Stimulated activated memory B cell treated with anti-CD40 and anti-IgM and Interleukin-4, amounts not matched to agents 10 μg/mL and 1 μg/mL and 100 μg/mL, for 72 hours (primary cell): ENCODE measurements around the gene MARCO.

Experiments
- ATAC-seq: fragments of 150-1000 bp; cut with Tn5 transposase; 2 replicates; pipeline ENCODE4 v1.10.0; 2021
- H3K27ac Mint-ChIP-seq: one replicate; pipeline ENCODE4 v1.8.0; 2022; ENCODE audit warnings: mild to moderate bottlenecking, mixed read lengths
- H3K27me3 Mint-ChIP-seq: one replicate; pipeline ENCODE4 v1.8.0; 2022; ENCODE audit warnings: mixed read lengths
- H3K36me3 Mint-ChIP-seq: one replicate; pipeline ENCODE4 v1.8.0; 2022; ENCODE audit warnings: mixed read lengths
- H3K4me1 Mint-ChIP-seq: one replicate; pipeline ENCODE4 v1.8.0; 2022; ENCODE audit warnings: mixed read lengths
- H3K4me3 Mint-ChIP-seq: one replicate; pipeline ENCODE4 v1.8.0; 2022; ENCODE audit warnings: mild to moderate bottlenecking, moderate library complexity, mixed read lengths
- H3K9me3 Mint-ChIP-seq: one replicate; pipeline ENCODE4 v1.8.0; 2022; ENCODE audit warnings: mixed read lengths

MARCO gene

DNA sequence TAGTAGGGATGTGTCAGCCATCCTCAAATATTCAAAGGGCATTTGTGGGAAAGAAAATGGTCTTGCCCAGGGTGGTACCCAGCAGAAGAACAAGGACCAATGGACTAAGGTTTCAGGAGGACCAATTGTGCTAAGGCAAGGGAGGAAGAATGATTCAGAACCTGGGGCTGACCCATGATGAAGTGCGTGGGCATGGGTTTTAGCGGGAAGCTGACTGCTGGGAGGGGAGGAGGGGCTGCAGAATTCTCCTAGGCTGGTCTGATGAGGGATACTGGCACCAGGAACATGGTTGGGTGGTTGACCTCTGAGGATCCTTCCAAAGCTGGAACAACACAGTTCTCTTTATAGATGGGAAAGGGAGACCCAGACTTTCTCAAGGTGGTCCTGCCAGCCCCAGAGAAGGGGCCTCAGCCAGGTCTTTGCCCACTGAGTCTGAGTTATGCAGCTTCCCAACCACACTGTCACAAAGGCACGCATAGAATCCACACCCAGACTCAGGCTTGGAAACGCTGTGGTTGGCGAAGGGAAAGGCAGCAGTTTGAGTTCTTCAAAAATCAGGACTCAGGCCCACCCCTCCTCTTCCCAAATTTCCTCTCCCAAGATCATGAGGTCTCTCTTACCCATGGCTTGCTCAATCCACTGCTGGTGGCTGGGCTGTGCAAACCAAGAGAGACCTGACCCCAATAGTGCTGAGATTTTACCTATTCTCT, 37.3 kb downstream of the MARCO start:
- no peak for ATAC-seq
- Mint-ChIP-seq H3K36me3 (no peaks in the 10 kb centered on the region), H3K27me3 (peaks cover 11% of the 10 kb centered on the region), H3K4me3 (no peak overlapping the region), H3K27ac (no peak overlapping the region), H3K4me1 (no peaks in the 10 kb centered on the region), H3K9me3 (peaks cover 5% of the 10 kb centered on the region)

DNA sequence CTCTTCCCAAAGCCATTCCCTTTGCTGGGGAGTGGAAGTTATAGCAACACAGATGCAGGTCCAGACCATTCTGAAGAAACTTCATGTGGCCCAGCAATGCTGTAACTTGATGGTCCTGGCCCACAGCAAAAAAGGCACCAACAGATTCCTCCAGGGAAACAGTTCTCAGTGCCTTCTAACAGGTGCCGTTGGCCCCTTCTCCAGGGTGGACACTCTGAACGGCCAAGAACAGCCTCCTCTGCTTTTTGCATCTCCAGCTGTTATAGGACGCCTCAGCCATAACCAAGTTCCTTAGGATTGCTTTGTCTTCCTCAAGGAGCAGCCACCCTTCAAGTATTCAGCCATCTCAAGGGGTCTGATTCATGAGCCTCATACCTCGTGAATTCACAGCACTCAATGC, 38.0 kb downstream of the MARCO start:
- H3K9me3 Mint-ChIP-seq: peaks cover 5% of the 10 kb centered on the region
- no peak for ATAC-seq
- H3K36me3 Mint-ChIP-seq: no peaks in the 10 kb centered on the region

DNA sequence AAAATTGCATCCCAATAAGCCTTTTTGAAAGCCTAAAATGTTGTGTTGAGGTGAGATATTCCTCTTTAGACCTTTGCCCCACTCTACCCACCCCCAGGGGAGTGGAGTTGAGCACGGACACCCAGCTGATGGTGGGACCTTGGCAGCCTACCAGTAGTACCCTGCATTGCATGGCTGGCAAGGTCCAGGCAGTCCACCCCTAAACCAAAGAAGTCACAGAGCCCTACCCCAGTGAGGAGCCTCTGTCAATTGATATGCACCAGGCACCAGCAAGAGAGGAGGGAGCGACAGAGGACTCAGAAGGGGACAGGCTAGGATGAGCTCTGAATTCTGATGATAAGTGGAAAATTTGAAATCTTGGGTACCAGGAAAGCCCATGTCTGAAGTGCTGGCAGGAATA, 38.6 kb downstream of the MARCO start:
- no peak for ATAC-seq
- Mint-ChIP-seq H3K27me3 (peaks cover 9% of the 10 kb centered on the region), H3K9me3 (peaks cover 5% of the 10 kb centered on the region), H3K4me3 (no peak overlapping the region), H3K36me3 (no peaks in the 10 kb centered on the region), H3K4me1 (no peaks in the 10 kb centered on the region), H3K27ac (no peak overlapping the region)

More for the DNA sequence above, 38.0 kb downstream of the MARCO start:
- H3K27me3 Mint-ChIP-seq: peaks cover 9% of the 10 kb centered on the region
- no peaks in the 10 kb centered on the region for H3K4me1 Mint-ChIP-seq
- no peak overlapping the region for H3K4me3 Mint-ChIP-seq
- H3K27ac Mint-ChIP-seq: no peak overlapping the region

DNA sequence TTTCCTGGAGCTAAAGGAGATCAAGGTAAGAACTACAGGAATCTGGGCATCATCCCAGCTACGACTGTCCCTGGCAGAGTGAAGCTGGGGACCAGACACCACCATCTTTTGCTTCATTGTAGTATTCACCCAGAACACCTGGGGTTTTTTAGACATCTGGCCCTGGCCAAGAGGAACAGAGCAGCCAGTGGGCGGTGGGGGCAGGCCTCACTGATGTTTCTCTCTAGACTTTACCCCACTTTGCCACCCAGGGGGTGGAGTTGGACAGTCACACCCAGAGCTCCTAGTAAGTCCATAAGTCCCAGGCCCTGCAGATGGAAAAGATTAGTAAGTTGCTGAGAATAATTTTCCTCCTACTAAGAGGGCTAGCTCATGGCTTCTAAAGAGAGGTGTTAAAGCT, 39.6 kb downstream of the MARCO start:
- H3K27me3 Mint-ChIP-seq: peaks cover 17% of the 10 kb centered on the region
- H3K36me3 Mint-ChIP-seq: no peaks in the 10 kb centered on the region
- no peaks in the 10 kb centered on the region for H3K4me1 Mint-ChIP-seq
- H3K9me3 Mint-ChIP-seq: peaks cover 5% of the 10 kb centered on the region
- peak; percentile 25 for ATAC-seq
- no peak overlapping the region for H3K4me3 Mint-ChIP-seq
- H3K27ac Mint-ChIP-seq: no peak overlapping the region

DNA sequence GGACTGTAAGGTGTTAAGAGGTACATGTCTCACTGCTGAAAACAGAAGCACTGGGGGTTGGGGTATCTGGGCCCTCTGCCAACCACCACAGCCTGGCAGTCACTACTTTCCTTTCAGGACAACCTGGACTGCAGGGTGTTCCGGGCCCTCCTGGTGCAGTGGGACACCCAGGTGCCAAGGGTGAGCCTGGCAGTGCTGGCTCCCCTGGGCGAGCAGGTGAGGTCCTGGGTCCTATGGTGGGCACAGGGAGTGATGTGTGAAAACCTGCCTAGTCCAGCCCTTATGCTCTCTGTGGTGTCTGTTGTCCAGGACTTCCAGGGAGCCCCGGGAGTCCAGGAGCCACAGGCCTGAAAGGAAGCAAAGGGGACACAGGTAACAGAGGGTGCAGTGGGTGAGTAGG, 40.0 kb downstream of the MARCO start:
- no peak overlapping the region for H3K4me3 Mint-ChIP-seq
- H3K9me3 Mint-ChIP-seq: peaks cover 2% of the 10 kb centered on the region
- H3K27ac Mint-ChIP-seq: no peak overlapping the region
- ATAC-seq: peak; percentile 6
- no peaks in the 10 kb centered on the region for H3K4me1 Mint-ChIP-seq
- H3K27me3 Mint-ChIP-seq: peaks cover 17% of the 10 kb centered on the region
- no peaks in the 10 kb centered on the region for H3K36me3 Mint-ChIP-seq

DNA sequence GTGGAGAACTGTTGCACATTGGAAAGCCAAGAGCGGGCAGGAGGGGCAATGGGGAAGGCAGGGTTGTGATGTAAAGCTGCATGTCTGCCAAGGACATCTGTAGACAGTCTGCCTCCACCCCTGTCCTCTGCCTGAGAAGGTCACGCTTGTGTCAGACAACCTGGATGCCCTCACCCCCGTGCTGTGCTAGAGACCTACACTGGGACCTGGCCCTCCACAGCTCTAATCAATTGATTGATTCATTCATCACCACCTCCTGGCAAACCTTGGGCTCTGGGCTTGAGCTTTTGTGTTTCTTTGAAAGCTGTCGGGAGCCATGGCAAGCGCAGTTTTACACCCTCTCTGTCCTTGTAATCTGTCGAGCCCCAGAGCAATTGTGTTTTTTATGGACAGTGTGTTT, 41.1 kb downstream of the MARCO start:
- Mint-ChIP-seq H3K27me3 (peaks cover 9% of the 10 kb centered on the region), H3K27ac (no peak overlapping the region), H3K9me3 (no peaks in the 10 kb centered on the region), H3K4me3 (no peak overlapping the region), H3K4me1 (no peaks in the 10 kb centered on the region), H3K36me3 (no peaks in the 10 kb centered on the region)
- ATAC-seq: no peak

DNA sequence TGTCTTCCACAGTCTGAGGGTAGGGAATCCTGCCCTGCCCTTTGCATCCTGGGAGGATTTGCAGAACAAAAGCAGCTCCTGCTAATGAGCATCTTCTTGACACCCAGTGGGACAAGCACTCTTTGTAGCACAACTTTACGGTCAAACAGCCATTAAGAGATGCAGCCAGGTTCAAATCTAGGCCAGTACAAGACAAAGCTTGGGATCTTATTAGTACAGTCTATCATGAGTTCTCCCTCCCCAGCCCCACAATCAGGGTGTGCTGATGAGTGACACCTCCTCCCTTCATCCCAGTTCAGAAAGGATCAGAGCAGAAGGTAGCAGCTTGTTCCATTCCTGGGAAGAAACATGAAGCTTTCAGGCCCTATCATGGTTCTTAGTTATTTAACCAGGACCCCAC, 41.9 kb downstream of the MARCO start:
- Mint-ChIP-seq H3K4me3 (no peak overlapping the region), H3K9me3 (no peaks in the 10 kb centered on the region), H3K27me3 (peaks cover 9% of the 10 kb centered on the region), H3K36me3 (no peaks in the 10 kb centered on the region), H3K27ac (no peak overlapping the region), H3K4me1 (no peaks in the 10 kb centered on the region)
- ATAC-seq: no peak

DNA sequence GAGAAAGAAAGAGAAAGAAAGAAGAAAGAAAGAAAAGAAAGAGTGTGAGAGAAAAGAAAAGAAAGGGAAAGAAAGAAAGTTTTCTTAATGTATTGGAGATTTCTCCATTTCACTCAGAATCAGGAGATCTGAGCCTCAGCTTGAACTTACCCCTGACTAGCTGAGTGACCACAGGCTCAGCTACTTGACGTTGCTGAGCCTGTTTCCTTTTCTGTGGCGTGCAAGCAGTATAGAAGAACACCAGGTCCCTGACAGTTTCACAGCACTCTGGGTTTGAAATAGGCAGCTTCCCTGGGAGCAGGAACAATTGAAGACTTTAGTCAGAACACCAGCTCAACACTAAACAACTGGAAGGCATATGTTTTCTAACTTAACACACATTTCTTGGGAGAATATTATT, 44.7 kb downstream of the MARCO start:
- no peak for ATAC-seq
- no peaks in the 10 kb centered on the region for H3K9me3 Mint-ChIP-seq
- no peak overlapping the region for H3K4me3 Mint-ChIP-seq
- H3K27me3 Mint-ChIP-seq: peaks cover 9% of the 10 kb centered on the region
- H3K4me1 Mint-ChIP-seq: no peaks in the 10 kb centered on the region
- H3K27ac Mint-ChIP-seq: no peak overlapping the region
- H3K36me3 Mint-ChIP-seq: no peaks in the 10 kb centered on the region

DNA sequence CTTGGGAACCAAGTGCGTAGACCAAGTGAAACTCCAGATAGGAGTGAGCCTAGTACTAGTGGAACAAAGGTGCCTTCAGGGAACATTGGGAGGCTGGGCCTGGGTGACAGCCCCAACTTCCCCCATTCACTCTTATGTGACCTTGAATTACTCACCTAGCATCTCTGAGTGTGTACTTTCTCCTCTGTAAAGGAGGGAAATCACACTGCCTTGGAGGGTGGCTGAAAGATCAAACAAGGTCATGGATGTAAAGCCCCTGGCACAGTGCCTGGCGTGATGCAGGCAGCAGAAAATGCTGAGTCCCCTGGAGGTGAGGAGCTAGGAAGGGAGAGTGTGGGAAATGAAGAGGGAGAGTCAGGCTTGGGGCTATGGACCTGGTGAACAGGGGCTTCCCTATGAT, 45.9 kb downstream of the MARCO start:
- no peaks in the 10 kb centered on the region for H3K36me3 Mint-ChIP-seq
- no peak overlapping the region for H3K27ac Mint-ChIP-seq
- no peak overlapping the region for H3K4me3 Mint-ChIP-seq
- H3K4me1 Mint-ChIP-seq: no peaks in the 10 kb centered on the region
- H3K9me3 Mint-ChIP-seq: no peaks in the 10 kb centered on the region
- ATAC-seq: no peak
- H3K27me3 Mint-ChIP-seq: peaks cover 9% of the 10 kb centered on the region

DNA sequence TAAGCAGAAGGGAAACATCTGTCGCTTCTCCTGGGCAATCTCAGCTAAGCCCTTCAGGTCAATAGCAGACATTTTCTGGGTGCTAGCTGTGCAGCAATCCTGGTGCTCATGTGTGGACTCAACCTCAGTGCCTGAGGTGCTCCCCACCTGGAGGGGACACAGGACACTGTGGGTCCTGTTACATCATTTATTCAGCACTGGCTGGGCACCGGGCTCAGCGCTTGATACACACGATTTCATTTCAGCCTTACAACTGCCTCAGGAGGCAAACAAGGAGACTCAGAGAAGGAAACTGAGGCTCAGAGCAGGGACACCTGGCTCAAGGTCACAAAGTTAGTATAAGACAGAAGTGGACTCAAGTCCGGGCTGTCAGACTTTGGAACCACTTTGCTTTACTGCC, 46.7 kb downstream of the MARCO start:
- no peaks in the 10 kb centered on the region for H3K4me1 Mint-ChIP-seq
- H3K9me3 Mint-ChIP-seq: no peaks in the 10 kb centered on the region
- ATAC-seq: no peak
- H3K27me3 Mint-ChIP-seq: peaks cover 9% of the 10 kb centered on the region
- no peak overlapping the region for H3K27ac Mint-ChIP-seq
- H3K4me3 Mint-ChIP-seq: no peak overlapping the region
- H3K36me3 Mint-ChIP-seq: no peaks in the 10 kb centered on the region

DNA sequence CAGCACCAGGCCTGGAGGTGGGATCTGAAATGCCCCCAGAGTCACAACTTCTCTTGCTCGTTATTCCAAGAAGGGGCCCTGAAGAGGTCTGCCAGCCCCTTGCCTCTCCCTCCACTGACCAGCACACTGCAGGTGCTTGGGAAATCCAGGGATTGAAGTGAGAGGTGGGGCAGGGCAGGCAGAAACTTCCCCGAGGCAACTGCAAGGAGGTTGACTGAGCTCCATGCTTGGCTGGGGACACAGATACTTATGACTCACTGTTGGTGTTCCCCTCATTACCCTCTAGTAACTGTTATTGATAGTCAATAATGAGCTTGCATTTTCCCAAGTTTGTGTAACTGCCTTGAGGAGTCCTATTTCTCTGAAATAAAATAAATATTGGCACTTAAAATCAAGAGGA, 47.5 kb downstream of the MARCO start:
- no peaks in the 10 kb centered on the region for H3K4me1 Mint-ChIP-seq
- H3K36me3 Mint-ChIP-seq: no peaks in the 10 kb centered on the region
- no peak overlapping the region for H3K27ac Mint-ChIP-seq
- no peak for ATAC-seq
- H3K9me3 Mint-ChIP-seq: no peaks in the 10 kb centered on the region
- H3K4me3 Mint-ChIP-seq: no peak overlapping the region
- peaks cover 9% of the 10 kb centered on the region for H3K27me3 Mint-ChIP-seq

DNA sequence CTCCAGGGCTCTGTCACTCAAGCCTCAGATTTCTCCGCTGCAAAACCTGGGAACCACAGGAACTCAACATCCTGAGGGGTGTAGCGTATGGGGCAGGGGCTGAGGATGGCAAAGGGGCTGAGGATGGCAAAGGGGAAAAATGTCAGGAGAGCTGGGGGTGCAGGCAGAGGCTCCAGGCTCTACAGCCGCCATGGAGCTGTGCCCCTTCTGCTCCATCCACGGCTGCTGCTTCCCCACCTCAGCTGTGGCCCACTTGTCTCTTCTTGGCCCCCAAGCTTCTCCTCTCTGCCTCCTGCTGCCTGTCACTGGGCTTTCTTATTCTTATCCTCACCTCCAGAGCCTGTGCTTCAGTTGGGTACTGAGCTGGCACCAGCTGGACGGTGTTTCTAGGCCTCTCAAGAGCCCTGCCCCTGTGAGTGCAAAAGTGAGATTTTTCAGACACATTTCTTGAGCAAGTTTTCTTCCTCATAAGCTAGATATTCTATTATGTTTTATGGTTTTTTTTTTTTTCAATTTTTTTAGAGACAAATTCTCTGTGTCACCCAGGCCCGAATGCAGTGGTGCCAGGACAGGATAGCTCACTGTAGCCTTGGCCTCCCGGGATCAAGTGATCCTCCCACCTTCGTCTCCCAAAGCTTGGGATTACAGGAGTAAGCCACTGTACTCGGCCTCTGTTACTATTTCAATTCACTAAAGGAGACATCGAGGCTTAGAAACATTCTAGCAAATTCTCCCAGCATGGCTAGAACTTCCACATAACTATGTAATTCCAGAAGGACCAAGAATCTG, 49.0 kb downstream of the MARCO start:
- Mint-ChIP-seq H3K27ac (no peak overlapping the region), H3K9me3 (no peaks in the 10 kb centered on the region), H3K4me3 (no peak overlapping the region), H3K4me1 (no peaks in the 10 kb centered on the region), H3K27me3 (peaks cover 7% of the 10 kb centered on the region), H3K36me3 (no peaks in the 10 kb centered on the region)
- ATAC-seq: peak; percentile 18

DNA sequence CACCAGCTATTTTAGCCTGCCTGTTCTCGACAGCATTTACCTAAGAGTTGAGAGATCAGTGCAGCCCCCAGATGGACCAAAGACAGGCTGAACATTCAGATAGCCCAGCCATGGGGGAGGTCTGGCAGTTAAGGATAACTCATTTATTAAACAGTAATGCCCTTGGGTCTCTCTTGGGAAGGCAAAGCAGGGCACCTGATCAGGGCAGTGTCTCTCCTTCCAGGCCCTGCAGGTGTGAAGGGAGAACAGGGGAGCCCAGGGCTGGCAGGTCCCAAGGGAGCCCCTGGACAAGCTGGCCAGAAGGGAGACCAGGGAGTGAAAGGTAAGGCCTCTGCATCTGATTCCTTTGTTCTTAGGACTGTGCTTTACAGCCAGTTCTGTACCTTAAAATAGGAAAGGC, 49.6 kb downstream of the MARCO start:
- H3K4me1 Mint-ChIP-seq: no peaks in the 10 kb centered on the region
- H3K27ac Mint-ChIP-seq: no peak overlapping the region
- H3K36me3 Mint-ChIP-seq: no peaks in the 10 kb centered on the region
- H3K9me3 Mint-ChIP-seq: no peaks in the 10 kb centered on the region
- no peak for ATAC-seq
- no peak overlapping the region for H3K4me3 Mint-ChIP-seq
- H3K27me3 Mint-ChIP-seq: peaks cover 1% of the 10 kb centered on the region

DNA sequence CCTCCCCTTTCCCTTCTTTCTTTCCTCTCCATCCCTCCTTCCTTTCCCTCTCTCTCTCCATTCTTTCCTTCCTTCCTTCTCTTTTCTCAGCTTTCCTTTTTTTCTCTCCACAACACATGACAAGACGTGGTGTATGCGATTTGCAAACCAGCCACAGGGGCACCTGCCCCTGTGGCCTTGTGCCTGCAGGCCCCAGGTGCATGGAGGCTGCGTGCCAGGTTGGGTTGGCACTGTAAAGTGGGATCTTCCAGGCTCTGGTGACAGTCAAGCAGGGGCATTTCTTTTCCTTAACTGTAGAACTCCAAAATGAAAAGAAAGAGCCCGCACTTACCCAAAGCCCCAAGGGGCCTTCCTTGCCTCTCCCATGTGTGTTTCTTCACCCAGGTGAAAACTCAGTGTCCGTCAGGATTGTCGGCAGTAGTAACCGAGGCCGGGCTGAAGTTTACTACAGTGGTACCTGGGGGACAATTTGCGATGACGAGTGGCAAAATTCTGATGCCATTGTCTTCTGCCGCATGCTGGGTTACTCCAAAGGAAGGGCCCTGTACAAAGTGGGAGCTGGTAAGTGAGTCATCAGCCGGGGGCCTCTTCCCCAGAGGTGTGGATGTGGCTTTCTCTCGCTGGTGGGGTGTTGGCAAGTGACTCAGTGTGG, 50.9 kb downstream of the MARCO start:
- H3K4me1 Mint-ChIP-seq: no peaks in the 10 kb centered on the region
- H3K36me3 Mint-ChIP-seq: no peaks in the 10 kb centered on the region
- H3K9me3 Mint-ChIP-seq: no peaks in the 10 kb centered on the region
- H3K27me3 Mint-ChIP-seq: no peaks in the 10 kb centered on the region
- no peak overlapping the region for H3K27ac Mint-ChIP-seq
- no peak overlapping the region for H3K4me3 Mint-ChIP-seq
- ATAC-seq: no peak

DNA sequence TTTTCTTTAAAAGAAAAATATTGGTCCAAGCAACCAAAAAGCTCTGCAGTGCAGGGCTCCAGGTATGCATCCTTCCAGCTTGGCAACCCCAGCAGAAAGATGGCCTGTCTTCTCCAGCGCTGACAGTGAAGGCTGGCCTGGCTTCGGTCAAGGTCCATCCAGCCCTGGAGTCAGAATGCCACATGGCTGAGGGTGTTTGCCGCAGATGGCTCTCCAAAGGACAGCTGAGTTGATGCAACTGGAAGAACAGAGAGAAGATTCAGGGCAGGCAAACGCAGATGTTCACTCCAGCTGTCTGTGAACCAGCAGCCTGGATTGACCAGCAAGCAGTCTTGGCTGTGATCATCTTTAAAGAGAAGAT, 51.4 kb downstream of the MARCO start:
- H3K36me3 Mint-ChIP-seq: no peaks in the 10 kb centered on the region
- no peak overlapping the region for H3K27ac Mint-ChIP-seq
- no peak overlapping the region for H3K4me3 Mint-ChIP-seq
- no peaks in the 10 kb centered on the region for H3K9me3 Mint-ChIP-seq
- H3K27me3 Mint-ChIP-seq: no peaks in the 10 kb centered on the region
- ATAC-seq: no peak
- no peaks in the 10 kb centered on the region for H3K4me1 Mint-ChIP-seq

DNA sequence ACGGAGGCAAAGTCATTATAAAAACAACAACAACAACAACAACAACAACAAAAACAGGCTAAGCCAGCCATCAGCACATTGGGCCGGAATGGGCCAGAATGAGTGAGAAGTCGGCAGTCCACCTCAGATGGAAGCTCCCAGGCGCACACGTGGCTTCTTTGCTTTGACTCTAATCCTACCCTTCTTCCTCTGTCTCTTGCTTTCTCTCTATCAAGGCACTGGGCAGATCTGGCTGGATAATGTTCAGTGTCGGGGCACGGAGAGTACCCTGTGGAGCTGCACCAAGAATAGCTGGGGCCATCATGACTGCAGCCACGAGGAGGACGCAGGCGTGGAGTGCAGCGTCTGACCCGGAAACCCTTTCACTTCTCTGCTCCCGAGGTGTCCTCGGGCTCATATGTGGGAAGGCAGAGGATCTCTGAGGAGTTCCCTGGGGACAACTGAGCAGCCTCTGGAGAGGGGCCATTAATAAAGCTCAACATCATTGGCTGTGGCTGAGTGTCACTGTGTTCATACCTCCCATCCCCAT, 52.2 kb downstream of the MARCO start:
- H3K27me3 Mint-ChIP-seq: no peaks in the 10 kb centered on the region
- no peaks in the 10 kb centered on the region for H3K4me1 Mint-ChIP-seq
- H3K36me3 Mint-ChIP-seq: no peaks in the 10 kb centered on the region
- no peak overlapping the region for H3K27ac Mint-ChIP-seq
- no peaks in the 10 kb centered on the region for H3K9me3 Mint-ChIP-seq
- no peak overlapping the region for H3K4me3 Mint-ChIP-seq
- ATAC-seq: no peak
